K562 (cell line): ENCODE results near the gene KIF17. TPM values are rescaled to one million over a fixed set of nuclear protein-coding genes. Genes with fewer than 3 reads are reported as not detected.
A peak's percentile ranks its signal among the peaks of the same experiment; 100 is the strongest.

Experiments
- FUS ChIP-seq: fragments of 200-400 bp; formaldehyde crosslinking; optimal IDR thresholded peaks from 2 replicates; pipeline ENCODE3; 2017; ENCODE audit warnings: low read depth, low read length
- GABPA ChIP-seq: fragments of 200-800 bp; sonication (Bioruptor generic); conservative IDR thresholded peaks from 2 replicates; pipeline ENCODE4 v1.6.1; 2016; ENCODE audit warnings: low read depth, missing genetic modification characterization, missing compliant biosample characterization
- HNRNPUL1 ChIP-seq: fragments of 200-400 bp; formaldehyde crosslinking; IDR thresholded peaks from 2 replicates; pipeline ENCODE4 v1.6.1; 2017; ENCODE audit warnings: low read length
- KAT7 ChIP-seq: sonication (generic); formaldehyde crosslinking; IDR thresholded peaks from 2 replicates; pipeline ENCODE4 v1.8.0; 2022; ENCODE audit warnings: missing genetic modification reagents, mild to moderate bottlenecking, borderline replicate concordance
- L3MBTL2 ChIP-seq: fragments of 450-650 bp; IDR thresholded peaks from 2 replicates; pipeline ENCODE4 v1.6.1; 2016; ENCODE audit warnings: mild to moderate bottlenecking, moderate library complexity
- MTA2 ChIP-seq: fragments of 450-650 bp; IDR thresholded peaks from 2 replicates; pipeline ENCODE4 v1.6.1; 2016; ENCODE audit warnings: low read depth
- MYC ChIP-seq, 2 experiments: fragments of 250-450 bp in 1 of 2; sonication (Bioruptor Pico) in 1 of 2; IDR thresholded peaks; 2 replicates each; pipeline versions ENCODE4 v1.5.1 to v1.6.1; 2012 to 2021; ENCODE audit warnings: low read depth in 2 of 2, borderline replicate concordance in 1 of 2, improper control_type of control experiment in 1 of 2, low read length in 1 of 2, mild to moderate bottlenecking in 1 of 2, moderate library complexity in 1 of 2
- NCOA1 ChIP-seq: fragments of 450-650 bp; IDR thresholded peaks from 2 replicates; pipeline ENCODE4 v1.6.1; 2016; ENCODE audit warnings: low read depth
- POLR2G ChIP-seq: fragments of 200-400 bp; formaldehyde crosslinking; IDR thresholded peaks from 2 replicates; pipeline ENCODE4 v1.6.1; 2017; ENCODE audit warnings: low read depth, mild to moderate bottlenecking, antibody characterized with exemption, low read length, moderate library complexity
- POLR2H ChIP-seq: IDR thresholded peaks from 2 replicates; pipeline ENCODE4 v1.6.1; 2016; ENCODE audit warnings: missing genetic modification characterization, low read depth, mild to moderate bottlenecking, control low read depth, missing compliant biosample characterization, moderate library complexity
- PREB ChIP-seq: sonication (generic); formaldehyde crosslinking; IDR thresholded peaks from 2 replicates; pipeline ENCODE4 v1.8.1; 2023; ENCODE audit warnings: mild to moderate bottlenecking, missing genetic modification reagents
- TSHZ1 ChIP-seq: fragments of 250-450 bp; sonication (Bioruptor Pico); IDR thresholded peaks from 2 replicates; pipeline ENCODE4 v1.4.0; 2020; ENCODE audit warnings: mild to moderate bottlenecking, moderate library complexity
- ZNF224 ChIP-seq: sonication (generic); formaldehyde crosslinking; IDR thresholded peaks from 2 replicates; pipeline ENCODE4 v1.8.0; 2022; ENCODE audit warnings: mild to moderate bottlenecking, missing genetic modification reagents
- ZNF232 ChIP-seq: sonication (generic); formaldehyde crosslinking; IDR thresholded peaks from 2 replicates; pipeline ENCODE4 v1.8.0; 2022; ENCODE audit warnings: mild to moderate bottlenecking, missing genetic modification reagents
- ZNF717 ChIP-seq: fragments of 250-450 bp; sonication (Bioruptor Pico); IDR thresholded peaks from 2 replicates; pipeline ENCODE4 v1.5.0; 2021
- ZNF766 ChIP-seq: fragments of 200-800 bp; sonication (Bioruptor generic); conservative IDR thresholded peaks from 2 replicates; pipeline ENCODE4 v1.6.1; 2016; ENCODE audit warnings: missing genetic modification characterization, missing compliant biosample characterization
- ZNF785 ChIP-seq: fragments of 250-450 bp; sonication (Bioruptor Pico); IDR thresholded peaks from 2 replicates; pipeline ENCODE4 v1.4.0; 2020; ENCODE audit warnings: mild to moderate bottlenecking
- polyA plus RNA-seq, 8 experiments: library from polyadenylated mRNA; depleted of rRNA in 4 of 8; stranded (reverse) in 5 of 8; unstranded in 3 of 8; fragments of >200 nt; fragmentation: Nextera tagmentation in 2 of 8; fragmentation: Illumina TruSeq in 1 of 8; extraction: Ambion mirVana in 2 of 8; extraction: Trizol in 1 of 8; gene quantifications; 2 replicates each; pipeline versions ENCODE4 v1.2.1 to v1.2.3, GENCODE V29; 2011 to 2014; ENCODE audit warnings: inconsistent platforms in 1 of 8, missing spikeins in 1 of 8
- total RNA-seq, 7 experiments: library from RNA; depleted of rRNA in 6 of 7; stranded (reverse); fragments of >200 nt in 6 of 7; fragmentation: Illumina TruSeq in 2 of 7; extraction: Trizol in 2 of 7; gene quantifications; 2 replicates each; pipeline versions ENCODE4 v1.2.1 to v1.2.3, GENCODE V29; 2011 to 2021; ENCODE audit warnings: low replicate concordance in 1 of 7
- TF ChIP-seq, protein P1 (sequence below): fragments of 250-450 bp; sonication (Bioruptor Pico); IDR thresholded peaks from 2 replicates; pipeline ENCODE4 v1.5.0; 2020; ENCODE audit warnings: mild to moderate bottlenecking, borderline replicate concordance

The KIF17 gene
- total and polyA plus RNA-seq, 9 of the 15 experiments (the other 6 are each of a cell fraction or from before 2014, with no cell fraction given), result 0.04 to 0.47 (median 0.18) TPM; not detected in 5

DNA sequence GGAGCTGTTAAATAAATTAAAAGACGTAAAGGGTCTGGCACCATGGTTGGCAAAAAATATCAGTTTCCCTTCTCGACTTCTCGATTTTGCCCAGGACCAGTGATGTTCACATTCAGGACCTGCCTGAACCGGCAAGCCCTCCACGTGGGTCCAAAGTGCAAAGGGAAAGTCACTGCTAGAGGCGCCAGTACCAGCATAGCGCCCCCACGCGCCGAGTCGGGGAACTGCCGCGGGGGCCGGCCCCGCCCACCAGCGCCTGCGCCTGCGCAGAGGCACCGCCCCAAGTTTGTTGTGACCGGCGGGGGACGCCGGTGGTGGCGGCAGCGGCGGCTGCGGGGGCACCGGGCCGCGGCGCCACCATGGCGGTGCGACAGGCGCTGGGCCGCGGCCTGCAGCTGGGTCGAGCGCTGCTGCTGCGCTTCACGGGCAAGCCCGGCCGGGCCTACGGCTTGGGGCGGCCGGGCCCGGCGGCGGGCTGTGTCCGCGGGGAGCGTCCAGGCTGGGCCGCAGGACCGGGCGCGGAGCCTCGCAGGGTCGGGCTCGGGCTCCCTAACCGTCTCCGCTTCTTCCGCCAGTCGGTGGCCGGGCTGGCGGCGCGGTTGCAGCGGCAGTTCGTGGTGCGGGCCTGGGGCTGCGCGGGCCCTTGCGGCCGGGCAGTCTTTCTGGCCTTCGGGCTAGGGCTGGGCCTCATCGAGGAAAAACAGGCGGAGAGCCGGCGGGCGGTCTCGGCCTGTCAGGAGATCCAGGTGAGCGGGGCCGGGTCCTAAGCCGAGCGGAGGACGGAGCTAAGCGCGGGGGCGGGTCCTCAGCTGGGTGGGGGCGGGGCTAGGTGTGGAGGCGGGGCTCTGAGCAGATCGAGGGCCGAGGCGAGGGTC is 84.4 kb downstream of the KIF17 start, which contains the start of gene PINK1 (continued):
- no peak for TF ChIP-seq POLR2H (tag)
- TF ChIP-seq ZNF717 (CRISPR knock-in tag), result no peak
- peak; percentile 98 for TF ChIP-seq MYC (IDR thresholded peaks at IDR 0.05; ENCODE audit: low read depth, low read length)
- TF ChIP-seq MYC (CRISPR knock-in tag; IDR thresholded peaks at IDR 0.05; ENCODE audit: borderline replicate concordance, low read depth), result no peak
- TF ChIP-seq KAT7, result no peak
- no peak for TF ChIP-seq NCOA1
- TF ChIP-seq POLR2G, result peak; percentile 79
- TF ChIP-seq, protein P1, sequence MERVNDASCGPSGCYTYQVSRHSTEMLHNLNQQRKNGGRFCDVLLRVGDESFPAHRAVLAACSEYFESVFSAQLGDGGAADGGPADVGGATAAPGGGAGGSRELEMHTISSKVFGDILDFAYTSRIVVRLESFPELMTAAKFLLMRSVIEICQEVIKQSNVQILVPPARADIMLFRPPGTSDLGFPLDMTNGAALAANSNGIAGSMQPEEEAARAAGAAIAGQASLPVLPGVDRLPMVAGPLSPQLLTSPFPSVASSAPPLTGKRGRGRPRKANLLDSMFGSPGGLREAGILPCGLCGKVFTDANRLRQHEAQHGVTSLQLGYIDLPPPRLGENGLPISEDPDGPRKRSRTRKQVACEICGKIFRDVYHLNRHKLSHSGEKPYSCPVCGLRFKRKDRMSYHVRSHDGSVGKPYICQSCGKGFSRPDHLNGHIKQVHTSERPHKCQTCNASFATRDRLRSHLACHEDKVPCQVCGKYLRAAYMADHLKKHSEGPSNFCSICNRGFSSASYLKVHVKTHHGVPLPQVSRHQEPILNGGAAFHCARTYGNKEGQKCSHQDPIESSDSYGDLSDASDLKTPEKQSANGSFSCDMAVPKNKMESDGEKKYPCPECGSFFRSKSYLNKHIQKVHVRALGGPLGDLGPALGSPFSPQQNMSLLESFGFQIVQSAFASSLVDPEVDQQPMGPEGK, result no peak
- no peak for TF ChIP-seq ZNF224 (CRISPR knock-in tag)
- no peak for TF ChIP-seq ZNF785
- TF ChIP-seq FUS, result no peak
- TF ChIP-seq ZNF766 (CRISPR knock-in tag), result peak; percentile 72; the same call in 1 of the 2 replicates
- no peak for TF ChIP-seq TSHZ1
- TF ChIP-seq L3MBTL2, result peak; percentile 97
- no peak for TF ChIP-seq ZNF232 (CRISPR knock-in tag)
- TF ChIP-seq HNRNPUL1, result no peak
- no peak for TF ChIP-seq PREB (CRISPR knock-in tag)
- peak; percentile 27; the same call in 1 of the 2 replicates for TF ChIP-seq GABPA (tag)
- TF ChIP-seq MTA2, result no peak
